Vagina (tissue), 2 donors: ENCODE results near the gene RAPGEF6.

Experiments
- CTCF ChIP-seq, 3 experiments: fragments of 450-650 bp in 2 of 3; fragments of 200-600 bp in 1 of 3; sonication (generic) in 1 of 3; IDR thresholded peaks; one replicate each; pipeline ENCODE4 v1.5.1; 2017 to 2019; ENCODE audit warnings: antibody characterized with exemption in 3 of 3, mild to moderate bottlenecking in 2 of 3, moderate library complexity in 2 of 3
- POLR2AphosphoS5 ChIP-seq, 2 donors: sonication (generic); formaldehyde crosslinking; IDR thresholded peaks; one replicate each; pipeline ENCODE4 v1.9.0; 2017; ENCODE audit warnings: antibody characterized with exemption in 2 of 2, mild to moderate bottlenecking in 2 of 2, low read depth in 1 of 2; ENCODE audit not compliant: insufficient read depth in 1 of 2

- no peak for TF ChIP-seq CTCF (IDR thresholded peaks at IDR 0.05)
- no peak for TF ChIP-seq POLR2AphosphoS5 (IDR thresholded peaks at IDR 0.05; ENCODE audit: insufficient read depth in 1 of 2, low read depth in 1 of 2)
Observed at GRCh38 chr5:131495536-131496399, 139.3 kb downstream of the RAPGEF6 start.
